ENCODE measurements around the gene TMEM248. TPM values are rescaled to one million over a fixed set of nuclear protein-coding genes. Genes with fewer than 3 reads are reported as not detected.
"Not testable (repeated sequence)": the region's sequence is repeated elsewhere in the genome, so short reads cannot be mapped to it uniquely, and the experiment has no call there.

TMEM248 gene
- total RNA-seq, 4 donors from 2014 or later = 98.1 to 111 (median 108) TPM

- not testable (repeated sequence) for ATAC-seq (ENCODE audit: low FRiP score); DNase-seq (ENCODE audit: low spot score)
These were observed 79.7 kb downstream of the TMEM248 start for GRCh38 chr7:67000601-67001258.

- not testable (repeated sequence) for DNase-seq (ENCODE audit: low spot score); ATAC-seq (ENCODE audit: low FRiP score)
These were observed 83.1 kb downstream of the TMEM248 start for GRCh38 chr7:67004145-67004544.

- DNase-seq (ENCODE audit: low spot score) (no peak), ATAC-seq (ENCODE audit: low FRiP score) (no peak)
- TF ChIP-seq CTCF (IDR thresholded peaks at IDR 0.05) = no peak
These were observed 85.9 kb downstream of the TMEM248 start for GRCh38 chr7:67006965-67007364.

Small RNAs within 50 kb of the gene (small RNA-seq; reads per million reads assigned to genes)
- gene RF00017 (not detected), gene RN7SL43P (not detected), gene RNU6-1254P (not detected)

Other genes starting within 250 kb of the TMEM248 start
- gene RABGEF1, start 180.5 kb upstream of the TMEM248 start, total RNA-seq = 10 to 100 TPM; 29.8 to 72.1 (median 49.5) TPM
- gene SBDS, start 74.4 kb downstream of the TMEM248 start, total RNA-seq = 100 to 1,000 TPM in 3 of 4 donors, 10 to 100 TPM in 1; 90.3 to 159 (median 146) TPM
- gene TYW1, start 75.6 kb downstream of the TMEM248 start, total RNA-seq = 10 to 100 TPM; 19.9 to 34.5 (median 24.3) TPM